Tibial nerve (tissue), 4 donors: Measurements from ENCODE around the gene USP22. TPM values are rescaled to one million over a fixed set of nuclear protein-coding genes. Genes with fewer than 3 reads are reported as not detected.
"Not testable (repeated sequence)": the region's sequence is repeated elsewhere in the genome, so short reads cannot be mapped to it uniquely, and the experiment has no call there.

ENCODE experiments used
- DNase-seq, 2 donors: peaks; one replicate each; pipeline ENCODE4 v3.0.0-alpha.2; 2019; ENCODE audit warnings: low spot score in 2 of 2
- H3K27ac ChIP-seq, 4 donors: fragments of 200-600 bp; sonication (generic) in 3 of 4; one replicate each; pipeline ENCODE4 v1.5.1; 2017 to 2019; ENCODE audit warnings: mild to moderate bottlenecking in 1 of 4
- H3K27me3 ChIP-seq, 2 donors: fragments of 200-600 bp; sonication (generic) in 1 of 2; one replicate each; pipeline versions ENCODE4 v1.5.1 to v1.6.0; 2017 to 2019
- H3K36me3 ChIP-seq, 3 donors: fragments of 200-600 bp; sonication (generic); one replicate each; pipeline ENCODE4 v1.5.1; 2018 to 2019
- H3K4me1 ChIP-seq, 4 donors: fragments of 200-600 bp; sonication (generic) in 3 of 4; one replicate each; pipeline ENCODE4 v1.5.1; 2017 to 2019
- H3K4me3 ChIP-seq, 4 donors: fragments of 200-600 bp; sonication (generic) in 3 of 4; one replicate each; pipeline ENCODE4 v1.5.1; 2017 to 2019; ENCODE audit warnings: mild to moderate bottlenecking in 1 of 4, moderate library complexity in 1 of 4
- H3K9me3 ChIP-seq, 4 donors: fragments of 200-600 bp; sonication (generic) in 3 of 4; one replicate each; pipeline ENCODE4 v1.5.1; 2017 to 2019
- EP300 ChIP-seq, 2 donors: sonication (generic); formaldehyde crosslinking; IDR thresholded peaks; one replicate each; pipeline ENCODE4 v1.6.1; 2017; ENCODE audit warnings: antibody characterized with exemption in 2 of 2, mild to moderate bottlenecking in 1 of 2
- POLR2A ChIP-seq, 2 donors: fragments of 450-650 bp; IDR thresholded peaks; one replicate each; pipeline ENCODE4 v1.6.1; 2017; ENCODE audit warnings: antibody characterized with exemption in 2 of 2, mild to moderate bottlenecking in 2 of 2, moderate library complexity in 2 of 2
- WGBS, 2 donors: methylation state at CpG; one replicate each; pipeline ENCODE4 v1.1.5; 2018; 5-methylcytosine and 5-hydroxymethylcytosine counted together
- total RNA-seq, 4 donors: library from RNA; depleted of rRNA; stranded (reverse); fragments of >200 nt; gene quantifications; one replicate each; pipeline ENCODE4 v1.1.0, GENCODE V29; 2016
- TF ChIP-seq, protein P1 (sequence below), 5 experiments: fragments of 200-600 bp in 3 of 5; fragments of 450-650 bp in 2 of 5; sonication (generic) in 3 of 5; IDR thresholded peaks; one replicate each; pipeline ENCODE4 v1.5.1; 2016 to 2019; ENCODE audit warnings: antibody characterized with exemption in 5 of 5, mild to moderate bottlenecking in 3 of 5, moderate library complexity in 2 of 5

Gene USP22
- total RNA-seq, 4 donors from 2014 or later = 109 to 169 (median 133) TPM

DNA sequence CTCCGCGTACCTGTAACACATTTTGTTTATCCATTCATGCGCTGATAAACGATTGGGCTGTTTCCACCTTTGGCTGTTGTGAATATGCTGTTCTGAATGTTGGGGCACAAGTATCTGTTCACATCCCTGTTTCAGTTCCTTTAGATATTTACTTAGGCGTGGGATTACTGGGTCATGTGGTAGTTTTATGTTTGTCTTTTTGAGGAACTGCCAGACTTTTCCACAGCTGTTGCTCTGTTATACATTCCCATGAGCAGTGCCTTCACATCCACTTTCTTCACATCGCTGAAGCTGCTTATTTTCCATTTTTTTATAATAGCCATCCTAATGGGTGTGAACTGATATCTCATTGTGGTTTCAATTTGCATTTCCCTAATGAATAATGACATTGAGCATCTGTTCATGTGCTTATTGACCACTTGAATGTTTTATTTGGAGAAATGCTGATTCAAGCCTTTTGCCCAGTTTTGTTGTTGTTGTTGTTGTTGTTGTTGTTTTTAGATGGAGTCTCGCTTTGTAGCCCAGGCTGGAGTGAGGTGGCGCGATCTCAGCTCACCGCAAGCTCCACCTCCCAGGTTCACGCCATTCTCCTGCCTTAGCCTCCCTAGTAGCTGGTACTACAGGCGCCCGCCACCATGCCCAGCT lies 65.1 kb downstream of the USP22 start:
- 77 to 83% methylated on average over 13 of the region's 13 CpGs for WGBS, 2 donors
- not testable (repeated sequence) for H3K4me1 ChIP-seq, H3K27me3 ChIP-seq, H3K9me3 ChIP-seq, H3K36me3 ChIP-seq, DNase-seq, H3K4me3 ChIP-seq, H3K27ac ChIP-seq
- peak in 1 of 2 donors; percentile 7 for TF ChIP-seq EP300 (IDR thresholded peaks at IDR 0.05)

GRCh38 chr17:20975566-20975965 lies 67.2 kb downstream of the USP22 start:
- Histone ChIP-seq H3K27me3 (no peaks in the 10 kb centered on the region), H3K27ac (no peak overlapping the region), H3K36me3 (no peaks in the 10 kb centered on the region), H3K4me3 (no peak overlapping the region), H3K4me1 (no peaks in the 10 kb centered on the region), H3K9me3 (no peaks in the 10 kb centered on the region)
- 71 to 100% methylated on average over 1 of the region's 1 CpG for WGBS, 2 donors
- DNase-seq = no peak
- TF ChIP-seq EP300 (IDR thresholded peaks at IDR 0.05) = no peak
- TF ChIP-seq, protein P1, sequence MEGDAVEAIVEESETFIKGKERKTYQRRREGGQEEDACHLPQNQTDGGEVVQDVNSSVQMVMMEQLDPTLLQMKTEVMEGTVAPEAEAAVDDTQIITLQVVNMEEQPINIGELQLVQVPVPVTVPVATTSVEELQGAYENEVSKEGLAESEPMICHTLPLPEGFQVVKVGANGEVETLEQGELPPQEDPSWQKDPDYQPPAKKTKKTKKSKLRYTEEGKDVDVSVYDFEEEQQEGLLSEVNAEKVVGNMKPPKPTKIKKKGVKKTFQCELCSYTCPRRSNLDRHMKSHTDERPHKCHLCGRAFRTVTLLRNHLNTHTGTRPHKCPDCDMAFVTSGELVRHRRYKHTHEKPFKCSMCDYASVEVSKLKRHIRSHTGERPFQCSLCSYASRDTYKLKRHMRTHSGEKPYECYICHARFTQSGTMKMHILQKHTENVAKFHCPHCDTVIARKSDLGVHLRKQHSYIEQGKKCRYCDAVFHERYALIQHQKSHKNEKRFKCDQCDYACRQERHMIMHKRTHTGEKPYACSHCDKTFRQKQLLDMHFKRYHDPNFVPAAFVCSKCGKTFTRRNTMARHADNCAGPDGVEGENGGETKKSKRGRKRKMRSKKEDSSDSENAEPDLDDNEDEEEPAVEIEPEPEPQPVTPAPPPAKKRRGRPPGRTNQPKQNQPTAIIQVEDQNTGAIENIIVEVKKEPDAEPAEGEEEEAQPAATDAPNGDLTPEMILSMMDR (IDR thresholded peaks at IDR 0.05) = no peak

- Histone ChIP-seq H3K27me3 (no peaks in the 10 kb centered on the region), H3K4me1 (no peaks in the 10 kb centered on the region), H3K4me3 (no peak overlapping the region), H3K36me3 (no peaks in the 10 kb centered on the region), H3K9me3 (no peaks in the 10 kb centered on the region), H3K27ac (no peak overlapping the region)
- no peak for DNase-seq
- 60% methylated on average over 3 to 4 of the region's 4 CpGs for WGBS, 2 donors
- TF ChIP-seq POLR2A (IDR thresholded peaks at IDR 0.05) (no peak), EP300 (IDR thresholded peaks at IDR 0.05) (no peak)
- TF ChIP-seq, protein P1 (IDR thresholded peaks at IDR 0.05) = no peak
Measured at GRCh38 chr17:20970329-20970728, 72.5 kb downstream of the USP22 start.

DNA sequence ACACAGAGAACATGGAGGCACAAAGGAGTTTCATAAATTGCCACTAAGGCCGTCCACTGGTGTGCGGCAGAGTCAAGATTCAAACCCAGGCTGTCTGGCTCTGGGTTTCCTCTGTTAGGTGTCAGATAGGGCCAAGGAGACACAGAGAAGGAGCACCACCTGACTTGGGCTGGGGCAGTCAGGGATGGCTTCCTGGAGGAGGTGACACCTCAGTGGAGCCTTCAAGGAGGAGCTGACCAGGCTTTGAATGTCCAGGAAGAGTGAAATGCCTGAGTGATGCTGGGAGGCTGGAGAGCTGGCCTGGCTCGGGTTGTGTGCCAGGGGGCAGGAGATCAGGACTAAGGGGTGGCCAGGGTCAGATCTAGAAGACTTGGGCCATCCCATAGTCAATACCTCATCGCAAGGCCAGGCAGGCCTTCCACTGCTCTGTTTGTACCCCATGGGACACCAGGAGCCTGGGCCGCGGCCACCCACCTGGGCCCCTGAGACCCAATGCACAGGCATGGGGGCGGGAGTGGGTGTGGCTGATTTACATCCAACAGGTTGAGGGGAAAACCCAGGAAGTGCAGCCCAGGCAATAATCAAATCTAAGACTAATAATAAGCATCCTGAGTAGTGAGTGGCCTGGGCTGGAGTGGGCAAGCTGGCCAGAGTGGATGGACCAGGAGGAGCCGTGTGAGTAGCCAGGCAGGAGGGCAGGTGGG lies 73.7 kb downstream of the USP22 start:
- 97% methylated on average over 8 of the region's 8 CpGs for WGBS, 2 donors
- TF ChIP-seq, protein P1 (IDR thresholded peaks at IDR 0.05) = no peak
- TF ChIP-seq EP300 (IDR thresholded peaks at IDR 0.05) = no peak
- no peak for TF ChIP-seq POLR2A (IDR thresholded peaks at IDR 0.05)

GRCh38 chr17:20967776-20968175 lies 75.0 kb downstream of the USP22 start:
- no peaks in the 10 kb centered on the region for H3K4me1 ChIP-seq
- no peak overlapping the region for H3K27ac ChIP-seq
- H3K9me3 ChIP-seq = no peaks in the 10 kb centered on the region
- DNase-seq = no peak
- H3K36me3 ChIP-seq = no peaks in the 10 kb centered on the region
- WGBS, 2 donors = 59 to 73% methylated on average over 3 of the region's 3 CpGs
- no peaks in the 10 kb centered on the region for H3K27me3 ChIP-seq
- H3K4me3 ChIP-seq = no peak overlapping the region
- TF ChIP-seq, protein P1 (IDR thresholded peaks at IDR 0.05) = no peak
- TF ChIP-seq EP300 (IDR thresholded peaks at IDR 0.05) = no peak
- no peak for TF ChIP-seq POLR2A (IDR thresholded peaks at IDR 0.05)

More for the DNA sequence above, 73.7 kb downstream of the USP22 start:
- Histone ChIP-seq H3K27me3 (no peaks in the 10 kb centered on the region), H3K36me3 (no peaks in the 10 kb centered on the region), H3K4me3 (no peak overlapping the region), H3K4me1 (no peaks in the 10 kb centered on the region), H3K27ac (no peak overlapping the region), H3K9me3 (no peaks in the 10 kb centered on the region)
- no peak for DNase-seq
